Testis (tissue), 3 donors: ENCODE measurements around the gene PSMG4. TPM values are rescaled to one million over a fixed set of nuclear protein-coding genes. Genes with fewer than 3 reads are reported as not detected.
"Not testable (repeated sequence)": the region's sequence is repeated elsewhere in the genome, so short reads cannot be mapped to it uniquely, and the experiment has no call there.

ENCODE experiments used
- DNase-seq: peaks from one replicate; pipeline ENCODE4 v3.0.0-alpha.2; 2019
- H3K27ac ChIP-seq, 2 donors: fragments of 200-600 bp; sonication (generic); one replicate each; pipeline ENCODE4 v1.5.1; 2019
- H3K27me3 ChIP-seq: fragments of 200-600 bp; sonication (generic); one replicate; pipeline ENCODE4 v1.5.1; 2019
- H3K36me3 ChIP-seq: fragments of 200-600 bp; sonication (generic); one replicate; pipeline ENCODE4 v1.5.1; 2017; ENCODE audit warnings: low read depth; ENCODE audit errors: missing control alignments
- H3K4me1 ChIP-seq: fragments of 200-600 bp; sonication (generic); one replicate; pipeline ENCODE4 v1.5.1; 2019
- H3K4me3 ChIP-seq, 2 donors: fragments of 200-600 bp; sonication (generic); one replicate each; pipeline ENCODE4 v1.5.1; 2017 to 2019
- H3K9me3 ChIP-seq: fragments of 200-600 bp; sonication (generic); one replicate; pipeline ENCODE4 v1.5.1; 2017
- CTCF ChIP-seq, 3 experiments: fragments of 450-650 bp in 2 of 3; fragments of 200-600 bp in 1 of 3; sonication (generic) in 1 of 3; IDR thresholded peaks; one replicate each; pipeline ENCODE4 v1.5.1; 2016 to 2019; ENCODE audit warnings: antibody characterized with exemption in 3 of 3, mild to moderate bottlenecking in 2 of 3, moderate library complexity in 1 of 3
- POLR2A ChIP-seq: fragments of 450-650 bp; IDR thresholded peaks from one replicate; pipeline ENCODE4 v1.6.1; 2017; ENCODE audit warnings: antibody characterized with exemption, mild to moderate bottlenecking, moderate library complexity
- WGBS, 2 donors: methylation state at CpG; one replicate each; pipeline ENCODE4 v1.1.5; 2018; 5-methylcytosine and 5-hydroxymethylcytosine counted together
- intact Hi-C: fragments of 100-400 bp; cut with DNase I; formaldehyde crosslinking; loops from one replicate; pipeline ENCODE4 v1.15.1; 2023; ENCODE audit warnings: low total_unique reads
- polyA plus RNA-seq: library from polyadenylated mRNA; stranded (reverse); fragments of 350-450 nt; fragmentation: Illumina TruSeq; extraction: RNeasy Lipid Tissue Mini Kit (QIAGEN cat#74804); gene quantifications from one replicate; pipeline ENCODE4 v1.2.3, GENCODE V29; 2014; ENCODE audit warnings: low read depth, low replicate concordance; ENCODE audit not compliant: insufficient read depth
- total RNA-seq, 2 donors: library from RNA; depleted of rRNA; stranded (reverse); fragments of >200 nt; gene quantifications; one replicate each; pipeline ENCODE4 v1.2.3, GENCODE V29; 2016

Gene PSMG4
- total and polyA plus RNA-seq, 3 donors from 2014 or later, result 23.1 to 46.1 (median 42.4) TPM

- H3K4me3 ChIP-seq, result no peak overlapping the region
- TF ChIP-seq POLR2A (no peak), CTCF (IDR thresholded peaks at IDR 0.05) (no peak)
- intact Hi-C loops, result no loop called here
- H3K9me3 ChIP-seq, result no peaks in the 10 kb centered on the region
- H3K27me3 ChIP-seq, result no peaks in the 10 kb centered on the region
- DNase-seq, result no peak
- no peaks in the 10 kb centered on the region for H3K4me1 ChIP-seq
- no peaks in the 10 kb centered on the region for H3K36me3 ChIP-seq
- H3K27ac ChIP-seq, result no peak overlapping the region
- WGBS, 2 donors, result 79 to 84% methylated on average over 12 to 13 of the region's 13 CpGs
These were observed 19.5 kb upstream of the PSMG4 start for GRCh38 chr6:3239110-3239830.

- Histone ChIP-seq H3K4me1 (no peaks in the 10 kb centered on the region), H3K27me3 (no peaks in the 10 kb centered on the region), H3K36me3 (no peaks in the 10 kb centered on the region), H3K4me3 (no peak overlapping the region), H3K9me3 (no peaks in the 10 kb centered on the region), H3K27ac (no peak overlapping the region)
- DNase-seq, result no peak
- intact Hi-C loops, result no loop called here
- WGBS, 2 donors, result 80 to 88% methylated on average over 7 of the region's 7 CpGs
- TF ChIP-seq CTCF (IDR thresholded peaks at IDR 0.05) (no peak), POLR2A (no peak)
These were observed 18.2 kb upstream of the PSMG4 start for GRCh38 chr6:3240595-3240994.

- DNase-seq, intact Hi-C loops, H3K36me3 ChIP-seq, H3K9me3 ChIP-seq, H3K4me1 ChIP-seq, H3K27me3 ChIP-seq, H3K27ac ChIP-seq, H3K4me3 ChIP-seq: not testable (repeated sequence)
- 89 to 90% methylated on average over 4 of the region's 4 CpGs for WGBS, 2 donors
These were observed 17.0 kb upstream of the PSMG4 start for GRCh38 chr6:3241745-3242144.

GRCh38 chr6:3242768-3243167 is 16.0 kb upstream of the PSMG4 start:
- no peaks in the 10 kb centered on the region for H3K36me3 ChIP-seq
- H3K9me3 ChIP-seq, result no peaks in the 10 kb centered on the region
- DNase-seq, result no peak
- no peaks in the 10 kb centered on the region for H3K27me3 ChIP-seq
- intact Hi-C loops, result no loop called here
- TF ChIP-seq POLR2A, result no peak
- TF ChIP-seq CTCF (IDR thresholded peaks at IDR 0.05), result no peak
- no peak overlapping the region for H3K27ac ChIP-seq
- H3K4me3 ChIP-seq, result no peak overlapping the region
- no peaks in the 10 kb centered on the region for H3K4me1 ChIP-seq
- 90 to 94% methylated on average over 4 of the region's 4 CpGs for WGBS, 2 donors

- Histone ChIP-seq H3K36me3 (no peaks in the 10 kb centered on the region), H3K27ac (no peak overlapping the region), H3K4me3 (no peak overlapping the region), H3K27me3 (no peaks in the 10 kb centered on the region), H3K9me3 (no peaks in the 10 kb centered on the region), H3K4me1 (peaks cover 5% of the 10 kb centered on the region)
- DNase-seq, result no peak
- TF ChIP-seq POLR2A, result no peak
- no peak for TF ChIP-seq CTCF (IDR thresholded peaks at IDR 0.05)
- 92% methylated on average over 8 of the region's 8 CpGs for WGBS, 2 donors
- intact Hi-C loops, result no loop called here
These were observed 14.5 kb upstream of the PSMG4 start for GRCh38 chr6:3244003-3244831.

GRCh38 chr6:3244832-3245161 is 13.9 kb upstream of the PSMG4 start:
- DNase-seq, intact Hi-C loops, H3K9me3 ChIP-seq, H3K4me3 ChIP-seq, H3K27ac ChIP-seq, H3K27me3 ChIP-seq, H3K36me3 ChIP-seq, H3K4me1 ChIP-seq: not testable (repeated sequence)
- 93 to 96% methylated on average over 7 of the region's 7 CpGs for WGBS, 2 donors
